Muscle of leg (tissue), 11 donors: ENCODE measurements around the gene POU6F2. TPM values are rescaled to one million over a fixed set of nuclear protein-coding genes. Genes with fewer than 3 reads are reported as not detected.

Experiments
- DNase-seq: peaks from one replicate; pipeline ENCODE4 v3.0.0; 2013
- H3K27ac ChIP-seq: one replicate; pipeline ENCODE4 v1.5.1; 2013; ENCODE audit warnings: mild to moderate bottlenecking, low read length, control low read depth
- H3K27me3 ChIP-seq: one replicate; pipeline ENCODE4 v1.6.1; 2013; ENCODE audit warnings: low read length; ENCODE audit not compliant: control insufficient read depth, insufficient read depth
- H3K36me3 ChIP-seq: one replicate; pipeline ENCODE4 v1.6.1; 2013; ENCODE audit warnings: low read length; ENCODE audit not compliant: control insufficient read depth, insufficient read depth
- H3K4me1 ChIP-seq: one replicate; pipeline ENCODE4 v1.6.1; 2013; ENCODE audit warnings: low read length; ENCODE audit not compliant: control insufficient read depth, insufficient read depth
- H3K4me3 ChIP-seq: one replicate; pipeline ENCODE4 v1.5.1; 2013; ENCODE audit warnings: low read length, control low read depth
- H3K9me3 ChIP-seq: replicated peaks from 2 replicates; pipeline ENCODE4 v1.6.1; 2013; ENCODE audit warnings: low read depth, low read length; ENCODE audit not compliant: control insufficient read depth
- WGBS: methylation state at CpG from one replicate; pipeline ENCODE4 v1.1.5; 2013; ENCODE audit warnings: missing lambda C conversion rate; ENCODE audit not compliant: insufficient coverage; 5-methylcytosine and 5-hydroxymethylcytosine counted together
- polyA plus RNA-seq, 8 donors: library from polyadenylated mRNA; unstranded; fragments of 120-200 nt; gene quantifications; one replicate each; pipeline versions ENCODE4 v1.2.1 to v1.2.3, GENCODE V29; 2013; ENCODE audit warnings: inconsistent platforms in 1 of 8, low replicate concordance in 1 of 8; ENCODE audit not compliant: insufficient read length in 8 of 8, insufficient read depth in 1 of 8
- total RNA-seq: library from RNA; stranded (reverse); fragments of 120-200 nt; gene quantifications from one replicate; pipeline ENCODE4 v1.2.4, GENCODE V29; 2013

The POU6F2 gene
- total and polyA plus RNA-seq, 9 donors: 0.05 to 0.54 (median 0.10) TPM; not detected in 1

DNA sequence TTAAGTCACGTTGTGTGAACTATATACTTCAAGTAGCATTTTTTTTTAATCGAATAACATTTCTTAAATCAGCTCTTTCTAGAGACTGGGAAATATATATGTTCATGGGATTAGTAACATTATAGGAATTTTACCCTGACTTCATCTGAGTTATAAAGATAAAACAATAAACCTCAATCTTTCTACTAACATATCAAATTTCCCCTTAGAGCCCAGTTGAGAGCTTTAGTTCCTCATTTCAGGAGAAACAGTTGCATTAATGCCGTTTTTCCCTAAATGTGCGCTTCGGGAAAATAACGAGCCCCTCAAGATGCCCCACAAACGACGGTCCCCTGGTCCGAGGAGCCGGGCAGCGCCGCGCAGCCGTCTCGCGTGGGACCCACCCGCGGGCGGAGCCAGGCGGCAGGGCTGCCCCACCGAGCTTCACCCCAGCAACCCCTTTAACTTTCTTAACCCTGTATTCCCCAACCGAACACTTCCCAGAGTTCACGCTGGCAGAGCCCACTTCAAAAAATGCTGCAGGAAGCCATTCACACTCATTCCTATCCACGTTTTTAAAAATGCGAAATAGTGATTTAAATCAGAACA is 436.0 kb downstream of the POU6F2 start:
- Histone ChIP-seq H3K9me3 (no peaks in the 10 kb centered on the region), H3K27me3 (peaks cover 5% of the 10 kb centered on the region), H3K36me3 (no peaks in the 10 kb centered on the region), H3K4me3 (peak overlapping the region; percentile 64), H3K27ac (peak overlapping the region; percentile 62), H3K4me1 (peaks cover 6% of the 10 kb centered on the region)
- WGBS: 0% methylated on average over 20 of the region's 25 CpGs
- peak; percentile 10 for DNase-seq

DNA sequence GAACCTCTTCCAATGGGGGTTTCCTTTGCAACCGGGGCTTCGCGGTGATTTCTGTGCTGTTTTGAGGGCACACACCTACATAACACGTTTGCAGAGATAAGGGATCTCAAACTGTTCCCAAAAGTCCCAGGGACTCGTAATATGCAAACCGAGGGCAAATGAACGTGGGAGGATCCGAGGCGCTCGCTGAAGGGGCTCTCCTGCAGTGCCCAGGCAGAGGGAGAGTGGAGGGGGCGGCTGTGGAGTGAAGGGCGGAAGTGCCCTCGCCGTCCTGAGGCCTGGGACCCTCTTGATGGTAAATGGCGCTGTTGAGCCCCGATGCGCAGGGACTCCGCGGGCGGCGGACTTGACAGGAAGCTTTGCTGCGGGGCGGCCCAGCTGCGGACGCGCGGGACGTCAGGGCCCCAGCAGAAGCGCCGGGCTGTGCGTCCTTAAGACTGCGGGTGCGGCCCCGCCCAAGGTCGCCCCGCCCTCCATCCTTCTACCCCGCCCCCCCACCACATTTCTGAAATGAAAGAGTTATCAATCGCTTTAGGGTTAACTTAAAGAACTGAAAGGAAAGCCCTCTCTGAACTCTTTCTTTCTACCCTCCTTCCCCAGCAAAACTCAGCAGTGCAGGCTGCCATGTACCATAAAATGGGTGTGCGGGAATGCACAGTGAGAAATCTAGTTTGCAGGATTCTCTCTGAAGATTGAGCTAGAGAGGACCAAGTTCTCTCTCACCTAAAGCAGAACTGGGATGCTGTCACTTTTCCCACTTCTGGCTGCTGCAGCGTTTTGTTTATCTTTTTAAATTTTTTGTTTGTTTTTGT is 436.7 kb downstream of the POU6F2 start:
- Histone ChIP-seq H3K4me1 (peaks cover 6% of the 10 kb centered on the region), H3K9me3 (no peaks in the 10 kb centered on the region), H3K27ac (peak overlapping the region; percentile 62), H3K4me3 (peak overlapping the region; percentile 64), H3K27me3 (peaks cover 5% of the 10 kb centered on the region), H3K36me3 (no peaks in the 10 kb centered on the region)
- under 1% methylated on average over 22 of the region's 40 CpGs for WGBS
- DNase-seq: peak; percentile 69

- WGBS: 97% methylated on average over 8 of the region's 13 CpGs
- Histone ChIP-seq H3K9me3 (no peaks in the 10 kb centered on the region), H3K36me3 (no peaks in the 10 kb centered on the region), H3K27ac (no peak overlapping the region), H3K4me1 (peaks cover 6% of the 10 kb centered on the region), H3K4me3 (no peak overlapping the region), H3K27me3 (peaks cover 5% of the 10 kb centered on the region)
- no peak for DNase-seq
Observed at GRCh38 chr7:39415091-39415787, 437.5 kb downstream of the POU6F2 start.

GRCh38 chr7:39416866-39417265 is 439.2 kb downstream of the POU6F2 start:
- Histone ChIP-seq H3K27me3 (peaks cover 5% of the 10 kb centered on the region), H3K4me1 (peaks cover 6% of the 10 kb centered on the region)
- WGBS: no CpG with 5 or more reads among the region's 3 CpGs

DNA sequence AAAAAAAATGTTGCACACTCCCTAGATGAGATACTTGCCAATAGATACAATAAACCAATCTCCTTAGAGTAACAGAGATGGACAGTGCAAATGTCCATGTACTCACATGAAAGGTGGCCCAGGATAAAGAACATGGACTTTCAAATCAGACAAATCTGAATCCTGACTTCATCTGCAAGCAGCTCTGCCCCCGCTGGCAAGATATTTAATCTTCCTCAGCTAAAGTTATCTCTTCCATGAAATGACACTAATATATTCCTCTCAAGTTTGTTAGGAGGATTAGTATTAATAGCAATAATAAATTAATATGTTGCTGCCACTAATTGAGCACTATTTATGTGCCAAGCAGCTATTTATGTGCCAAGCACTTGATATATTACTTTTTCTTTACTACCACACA is 439.9 kb downstream of the POU6F2 start:
- no peaks in the 10 kb centered on the region for H3K9me3 ChIP-seq
- H3K27ac ChIP-seq: no peak overlapping the region
- no CpG with 5 or more reads among the region's 1 CpG for WGBS
- no peak overlapping the region for H3K4me3 ChIP-seq
- peaks cover 6% of the 10 kb centered on the region for H3K4me1 ChIP-seq
- no peak for DNase-seq
- no peaks in the 10 kb centered on the region for H3K36me3 ChIP-seq
- peaks cover 5% of the 10 kb centered on the region for H3K27me3 ChIP-seq

More at GRCh38 chr7:39416866-39417265, 439.2 kb downstream of the POU6F2 start:
- Histone ChIP-seq H3K4me3 (no peak overlapping the region), H3K27ac (no peak overlapping the region), H3K36me3 (no peaks in the 10 kb centered on the region), H3K9me3 (no peaks in the 10 kb centered on the region)
- DNase-seq: no peak

DNA sequence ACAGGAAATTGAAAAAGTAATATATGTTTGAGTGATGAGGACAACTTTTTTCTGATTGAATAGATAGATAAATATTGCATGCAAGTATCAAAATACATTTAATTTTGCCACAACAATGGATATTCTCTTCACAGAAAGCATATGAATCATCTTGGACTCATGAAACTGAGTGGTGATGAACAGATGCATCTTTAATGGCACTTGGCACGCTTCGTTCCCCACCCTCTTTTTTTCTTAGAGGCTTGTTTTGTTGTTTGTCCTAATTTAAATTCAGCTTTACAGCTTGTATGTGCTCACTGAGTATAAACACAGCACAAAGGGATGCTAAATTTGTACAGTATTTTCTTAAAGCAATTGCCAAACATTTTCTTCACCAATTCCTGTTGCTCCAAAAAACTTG is 443.5 kb downstream of the POU6F2 start:
- Histone ChIP-seq H3K27ac (peak overlapping the region; percentile 79), H3K27me3 (no peaks in the 10 kb centered on the region), H3K36me3 (no peaks in the 10 kb centered on the region), H3K4me3 (no peak overlapping the region), H3K9me3 (no peaks in the 10 kb centered on the region), H3K4me1 (no peaks in the 10 kb centered on the region)
- DNase-seq: peak; percentile 41
- no CpG with 5 or more reads among the region's 2 CpGs for WGBS

GRCh38 chr7:39421661-39422060 is 444.0 kb downstream of the POU6F2 start:
- WGBS: 83% methylated on average over 2 of the region's 2 CpGs
- H3K27me3 ChIP-seq: no peaks in the 10 kb centered on the region
- H3K9me3 ChIP-seq: no peaks in the 10 kb centered on the region
- H3K4me1 ChIP-seq: no peaks in the 10 kb centered on the region
- no peaks in the 10 kb centered on the region for H3K36me3 ChIP-seq
- peak; percentile 48 for DNase-seq
- peak overlapping the region; percentile 79 for H3K27ac ChIP-seq
- H3K4me3 ChIP-seq: no peak overlapping the region

- peaks cover 11% of the 10 kb centered on the region for H3K4me1 ChIP-seq
- WGBS: no CpG with 5 or more reads among the region's 1 CpG
Observed at GRCh38 chr7:39428221-39428620, 450.5 kb downstream of the POU6F2 start.

GRCh38 chr7:39429421-39429820 is 451.7 kb downstream of the POU6F2 start:
- DNase-seq: no peak
- Histone ChIP-seq H3K27ac (no peak overlapping the region), H3K4me1 (peaks cover 11% of the 10 kb centered on the region), H3K27me3 (no peaks in the 10 kb centered on the region), H3K4me3 (no peak overlapping the region), H3K36me3 (no peaks in the 10 kb centered on the region), H3K9me3 (no peaks in the 10 kb centered on the region)
- 33% methylated on average over 1 of the region's 2 CpGs for WGBS

More at GRCh38 chr7:39428221-39428620, 450.5 kb downstream of the POU6F2 start:
- Histone ChIP-seq H3K27ac (no peak overlapping the region), H3K36me3 (no peaks in the 10 kb centered on the region), H3K9me3 (no peaks in the 10 kb centered on the region), H3K27me3 (no peaks in the 10 kb centered on the region), H3K4me3 (no peak overlapping the region)
- peak; percentile 18 for DNase-seq

DNA sequence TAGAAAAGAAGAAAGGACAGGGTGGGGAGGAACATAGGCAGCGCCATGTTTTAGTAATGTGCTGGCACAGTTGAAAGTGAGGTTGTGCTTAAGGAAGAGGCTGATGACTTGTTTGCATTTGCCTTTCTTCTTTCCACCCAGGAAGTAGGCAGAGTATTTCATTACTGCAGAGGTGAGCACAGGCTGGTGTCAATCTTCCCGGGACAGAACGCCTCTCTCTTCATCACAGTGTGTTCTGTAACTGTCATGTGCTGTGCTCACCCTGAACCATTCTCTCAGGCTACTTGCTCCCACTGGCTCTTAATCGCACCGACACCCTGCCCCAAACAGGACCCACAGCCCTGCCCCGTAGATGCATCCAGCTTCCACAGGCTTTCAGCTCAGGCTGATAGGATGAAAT is 452.7 kb downstream of the POU6F2 start:
- Histone ChIP-seq H3K27ac (no peak overlapping the region), H3K27me3 (no peaks in the 10 kb centered on the region), H3K36me3 (no peaks in the 10 kb centered on the region), H3K4me1 (peaks cover 11% of the 10 kb centered on the region), H3K9me3 (no peaks in the 10 kb centered on the region), H3K4me3 (no peak overlapping the region)
- no peak for DNase-seq
- 78% methylated on average over 3 of the region's 6 CpGs for WGBS
